HPDE6-E6E7 (cell line): Measurements from ENCODE around the gene GPR50.

ENCODE experiments used
- DNase-seq: peaks from one replicate; pipeline ENCODE4 v3.0.0; 2011; ENCODE audit warnings: missing footprints; ENCODE audit errors: extremely low spot score

Gene GPR50

DNA sequence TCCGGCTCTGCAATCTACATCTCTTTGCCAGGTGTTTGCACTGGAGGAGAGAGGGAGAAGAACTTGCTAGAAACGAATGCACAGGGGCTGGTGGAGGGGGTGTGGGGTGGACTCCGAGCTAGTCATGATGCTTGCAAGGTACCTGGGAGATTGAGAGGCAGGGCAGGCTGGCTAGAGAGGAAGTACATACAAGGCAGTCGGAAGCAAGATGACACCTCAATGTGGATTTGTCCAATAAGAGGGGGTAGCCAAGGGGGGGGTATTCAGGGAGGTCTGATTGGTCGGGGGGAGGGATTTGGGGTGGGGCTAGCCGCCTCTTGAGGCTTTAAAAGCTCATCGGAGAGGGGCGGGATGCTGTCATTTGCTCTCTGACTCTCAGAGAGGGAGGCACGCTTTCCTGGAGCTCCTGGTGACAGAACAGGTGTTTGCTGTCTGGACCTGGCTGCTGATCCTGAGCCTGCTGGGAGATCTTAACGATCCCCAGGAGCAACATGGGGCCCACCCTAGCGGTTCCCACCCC, at the start of gene GPR50:
GPR50 (plus strand) TSS at position 354 of the 520 bp plus-strand sequence; CDS start at position 492, 138 bp downstream.
- no peak for DNase-seq

DNA sequence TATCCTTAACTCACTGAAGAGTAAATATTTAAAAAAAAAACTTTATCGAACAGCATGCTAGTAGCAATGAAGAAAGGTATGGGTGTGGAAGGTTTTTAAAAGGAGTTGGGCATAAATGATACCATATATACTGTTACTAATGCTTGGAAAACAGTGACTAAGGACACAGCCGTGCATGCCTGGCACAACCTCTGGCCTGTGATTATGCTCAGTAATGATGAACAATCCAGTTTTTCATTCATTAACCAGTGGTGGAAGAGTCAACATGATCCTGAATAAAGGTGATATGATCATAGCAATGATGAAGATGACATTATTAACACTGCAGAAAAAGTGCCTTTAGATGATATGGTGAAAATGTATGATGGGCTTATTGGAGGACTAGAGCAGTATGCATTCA, 43.9 kb upstream of the GPR50 start:
- DNase-seq: no peak

DNA sequence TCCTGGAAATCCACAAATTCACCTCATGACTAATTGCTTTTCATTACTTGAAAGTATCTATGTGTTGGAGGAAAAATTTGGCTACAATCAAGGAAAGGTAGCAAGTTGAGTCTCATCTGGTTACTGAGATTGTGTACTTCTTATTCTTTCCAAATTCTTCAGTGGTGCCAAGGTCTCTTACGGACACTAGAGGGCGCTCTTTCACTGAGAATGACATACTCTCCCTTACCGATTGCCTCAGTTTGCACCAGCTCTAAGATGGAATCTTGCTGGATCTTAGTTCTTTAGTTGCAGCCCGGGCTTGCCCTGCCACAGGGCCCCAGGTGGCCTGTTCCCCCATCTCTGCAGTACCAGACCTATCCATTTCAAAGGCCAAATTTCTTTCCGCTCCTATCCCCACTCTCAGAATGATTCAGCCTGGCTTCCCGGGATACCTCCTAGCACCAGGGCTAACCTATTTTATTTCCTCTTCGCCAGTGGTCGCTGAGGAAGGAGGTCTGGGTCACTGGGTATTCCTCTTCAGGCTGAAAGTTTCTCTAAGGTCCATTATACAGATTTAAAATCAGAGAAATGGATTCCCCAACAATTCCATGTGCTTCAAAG, 24.6 kb upstream of the GPR50 start:
- peak; percentile 52 for DNase-seq

DNA sequence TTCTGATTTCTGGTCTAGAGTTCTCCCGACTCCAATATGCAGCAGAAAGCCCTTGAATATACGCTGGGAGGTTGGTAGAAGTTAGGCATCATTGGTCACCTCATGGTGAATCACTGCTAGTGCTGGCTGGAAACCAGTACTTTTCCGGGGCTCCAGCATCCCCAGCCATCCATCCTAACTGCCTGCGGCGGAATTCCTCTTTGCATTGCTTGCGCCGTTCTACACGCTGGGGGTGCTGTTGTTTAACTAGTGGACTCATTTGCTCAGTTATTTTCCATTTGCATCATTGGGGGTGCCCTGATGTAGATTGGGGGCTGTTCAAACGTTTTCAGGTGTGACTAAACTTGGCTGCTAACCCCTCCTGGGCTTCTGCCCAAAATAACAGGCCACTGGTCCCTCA, 23.3 kb upstream of the GPR50 start:
- DNase-seq: peak; percentile 39

DNA sequence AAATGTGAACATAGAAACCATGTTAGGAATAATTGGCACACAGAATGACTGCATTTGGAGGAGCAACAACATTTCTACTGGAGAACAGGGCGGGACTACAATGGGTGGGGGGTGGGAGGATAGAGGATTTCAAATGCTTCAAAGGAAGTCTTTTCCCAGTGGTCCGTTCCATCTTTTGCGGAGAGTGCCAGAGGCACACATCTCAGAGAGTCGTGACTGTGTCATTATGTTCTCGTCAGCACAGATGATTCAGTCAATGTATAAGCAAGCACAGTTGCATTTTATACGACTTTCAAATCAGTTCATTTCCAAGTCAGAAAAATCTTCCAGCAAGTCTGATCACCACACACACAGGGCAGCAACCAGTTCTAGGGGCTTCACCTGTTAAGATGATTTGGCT, 22.7 kb upstream of the GPR50 start:
- no peak for DNase-seq

DNA sequence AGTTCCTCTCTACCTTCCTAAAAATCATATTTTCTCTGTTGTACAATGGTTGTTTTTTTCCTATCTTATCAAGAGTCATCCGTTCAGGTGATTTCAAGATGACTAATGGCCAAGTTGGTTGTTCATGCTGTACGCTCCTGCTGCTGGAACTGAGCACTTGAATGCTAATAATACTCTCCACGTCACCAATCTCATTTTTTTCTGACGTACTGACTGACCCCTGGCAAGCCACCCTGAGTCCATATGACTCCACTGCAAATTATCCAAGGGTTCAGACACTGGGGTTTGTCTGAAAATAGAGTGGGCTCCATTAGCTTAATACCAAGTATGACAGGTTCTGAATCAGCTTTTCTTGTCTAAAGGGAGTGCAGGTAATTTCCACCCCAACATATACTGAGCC, 21.1 kb upstream of the GPR50 start:
- DNase-seq: no peak

DNA sequence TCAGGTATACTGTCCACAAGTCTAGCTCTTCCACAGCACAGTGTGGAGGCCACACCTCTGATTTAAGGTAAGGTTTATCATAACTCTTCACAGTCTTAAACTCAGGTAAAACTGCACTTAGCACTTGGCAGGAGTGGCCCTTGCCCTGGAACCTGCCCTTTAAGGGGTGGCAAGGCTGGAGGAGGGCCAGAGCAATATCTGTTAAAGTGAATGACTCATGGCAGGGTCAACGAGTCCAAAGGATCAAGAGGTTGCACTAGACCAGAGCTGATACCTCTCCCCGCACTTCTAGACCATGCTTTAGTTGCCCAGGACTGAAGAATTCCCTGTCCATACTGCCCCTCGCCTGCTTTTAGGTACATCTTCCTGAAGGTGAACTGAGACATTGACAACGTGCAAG, 14.7 kb upstream of the GPR50 start:
- DNase-seq: no peak

DNA sequence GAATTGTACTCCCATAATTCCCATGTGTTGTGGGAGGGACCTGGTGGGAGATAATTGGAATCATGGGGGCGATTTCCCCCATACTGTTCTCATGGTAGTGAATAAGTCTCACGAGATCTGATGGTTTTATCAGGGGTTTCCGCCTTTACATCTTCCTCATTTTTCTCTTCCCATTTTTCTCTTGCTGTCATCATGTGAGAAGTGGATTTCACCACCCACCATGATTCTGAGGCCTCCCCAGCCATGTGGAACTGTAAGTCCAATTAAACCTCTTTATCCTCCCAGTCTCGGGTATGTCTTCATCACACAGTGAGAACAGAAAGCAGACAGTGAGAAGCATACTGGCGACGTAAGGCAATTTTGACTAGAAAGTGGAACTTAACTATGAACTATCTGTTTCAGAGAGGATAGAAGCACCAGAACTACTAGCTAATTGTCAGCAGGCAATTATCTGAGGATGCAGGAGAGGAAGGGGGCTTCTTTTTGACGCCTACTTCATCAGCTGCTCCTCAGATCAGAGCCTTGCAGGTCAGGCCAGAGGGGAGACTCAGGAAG, 8.5 kb upstream of the GPR50 start:
- DNase-seq: no peak

DNA sequence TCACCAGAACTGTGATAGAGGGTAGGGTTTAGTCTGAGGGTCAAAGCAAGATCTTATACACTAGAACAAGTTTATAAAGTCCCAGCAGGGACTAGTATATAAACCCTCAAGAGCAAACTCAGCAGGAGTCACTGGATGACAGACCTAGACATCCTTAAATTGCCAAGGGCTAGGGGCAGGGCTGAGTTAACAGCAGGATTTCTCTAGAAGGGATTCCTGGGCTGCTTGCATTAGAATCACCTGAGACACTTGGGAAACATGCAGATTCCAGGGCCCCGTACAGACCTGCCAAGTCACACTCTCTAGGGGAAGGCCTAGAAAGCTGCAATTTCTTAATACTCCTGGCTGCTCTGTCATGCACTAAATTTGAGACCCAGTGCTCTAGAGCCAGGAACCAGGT, 6.6 kb upstream of the GPR50 start:
- DNase-seq: no peak

DNA sequence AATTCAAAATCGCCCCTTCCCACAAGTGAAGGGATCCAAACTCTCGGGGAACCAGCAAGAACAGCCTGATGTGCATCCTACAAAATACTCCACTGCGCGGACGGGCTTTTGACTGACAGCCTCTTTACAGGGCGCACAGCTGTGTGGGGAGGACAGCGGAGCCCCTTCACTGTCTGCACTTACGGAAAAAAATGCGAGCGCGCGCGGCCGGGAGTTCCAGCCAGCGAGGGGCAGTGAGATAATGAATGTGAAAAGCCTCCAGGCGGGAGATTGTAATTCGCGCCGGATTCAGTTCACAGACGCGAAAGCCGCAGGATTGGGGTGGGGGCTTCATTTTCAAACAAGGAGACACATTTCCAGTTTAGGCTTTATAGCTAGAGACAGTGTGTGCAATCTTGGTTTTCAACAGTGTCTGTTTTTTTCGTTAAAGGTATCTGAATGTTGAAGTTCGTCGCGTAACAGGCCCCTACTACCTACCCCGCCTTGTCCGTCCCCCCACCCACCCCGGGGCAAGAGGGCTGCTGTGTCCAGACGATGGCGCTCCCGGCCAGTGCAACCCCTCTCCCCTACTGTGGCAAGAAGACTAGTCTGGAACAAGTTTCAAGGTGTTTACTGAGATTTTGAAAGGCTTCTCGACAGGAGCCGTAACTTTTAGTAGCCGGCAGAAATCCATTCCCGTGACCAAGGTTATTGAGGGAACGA, 1.7 kb upstream of the GPR50 start:
- DNase-seq: no peak

DNA sequence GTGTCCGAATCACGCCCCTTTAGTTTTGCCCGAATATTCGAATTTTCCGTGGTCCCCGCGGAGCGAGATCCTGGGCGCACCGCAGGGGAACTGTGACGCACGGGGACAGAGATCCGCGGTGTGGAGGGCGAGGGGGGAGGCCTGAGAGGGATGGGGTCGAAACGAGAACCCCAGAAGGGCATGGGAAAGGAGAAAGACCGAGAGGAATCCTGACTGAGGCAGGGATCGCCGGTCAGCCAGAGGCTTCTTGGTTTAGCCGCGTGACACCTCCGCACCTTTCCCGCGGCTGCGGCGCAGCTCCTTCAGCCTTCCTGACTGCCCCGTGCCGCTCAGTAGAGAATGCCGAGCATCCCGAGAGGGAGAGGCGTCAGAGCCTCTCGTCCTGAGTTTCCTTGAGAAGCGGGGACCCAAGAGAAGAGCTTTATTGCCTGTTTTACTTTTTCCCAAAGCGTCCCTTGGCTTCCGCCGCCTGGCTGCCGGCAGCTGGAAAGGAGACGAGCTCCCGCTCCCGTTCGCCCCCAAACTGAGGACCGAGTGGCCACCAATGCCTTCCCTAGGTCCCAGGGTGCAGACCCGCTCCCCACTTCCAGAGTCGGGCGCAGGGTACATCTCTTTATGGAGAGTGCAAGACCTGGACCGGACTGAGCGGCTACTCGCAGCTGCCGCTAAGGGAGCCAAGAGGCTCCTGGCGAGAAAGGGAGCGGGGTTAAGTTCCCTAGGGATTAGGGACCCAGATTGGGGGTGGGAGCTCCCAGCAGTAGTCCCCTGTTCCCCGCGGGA, 911 bp upstream of the GPR50 start:
- no peak for DNase-seq

DNA sequence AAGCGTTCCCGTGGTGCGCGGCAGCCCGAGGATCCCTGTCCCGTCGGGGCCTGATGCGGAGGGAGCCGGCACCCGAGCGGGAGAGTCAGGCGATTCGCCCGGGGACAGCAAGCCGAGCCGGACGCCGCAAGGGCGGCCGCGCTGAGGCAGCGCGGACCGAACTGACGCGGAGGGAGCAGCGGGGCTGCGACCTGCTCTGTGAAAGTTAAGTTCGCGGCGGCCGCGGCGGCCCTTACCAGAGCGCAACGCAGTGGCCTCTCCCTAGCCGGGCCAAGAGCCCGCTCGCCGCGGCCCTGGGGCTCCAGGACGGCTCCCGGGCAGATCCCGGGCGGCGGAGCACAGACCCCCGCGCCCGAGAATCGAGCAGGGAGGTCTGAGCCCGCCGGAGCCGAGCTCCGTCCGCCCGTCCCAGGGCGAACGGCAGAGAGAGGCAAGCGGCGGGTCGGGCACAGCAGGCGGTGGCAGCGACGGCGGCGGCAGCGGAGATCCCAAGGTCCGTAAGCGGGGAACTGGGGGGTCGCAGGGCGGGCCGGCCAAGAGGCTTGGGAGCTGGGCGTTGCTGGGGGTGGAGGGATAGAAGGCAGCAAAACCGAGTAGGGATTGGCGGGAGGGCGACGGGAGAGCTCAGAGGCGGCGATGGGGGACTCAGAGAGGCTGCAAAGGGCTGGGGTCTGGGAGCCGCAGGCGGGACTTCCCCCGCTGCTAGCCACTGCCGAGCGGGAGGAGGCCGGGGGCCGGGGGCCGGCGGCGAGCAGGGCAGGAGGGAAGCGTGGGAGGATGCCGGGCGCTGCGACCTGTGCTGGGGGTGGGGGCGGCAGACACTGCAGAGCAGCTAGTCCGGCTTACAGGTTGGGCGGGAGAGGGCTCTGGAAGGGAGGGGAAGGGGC, 1.0 kb downstream of the GPR50 start:
- no peak for DNase-seq

DNA sequence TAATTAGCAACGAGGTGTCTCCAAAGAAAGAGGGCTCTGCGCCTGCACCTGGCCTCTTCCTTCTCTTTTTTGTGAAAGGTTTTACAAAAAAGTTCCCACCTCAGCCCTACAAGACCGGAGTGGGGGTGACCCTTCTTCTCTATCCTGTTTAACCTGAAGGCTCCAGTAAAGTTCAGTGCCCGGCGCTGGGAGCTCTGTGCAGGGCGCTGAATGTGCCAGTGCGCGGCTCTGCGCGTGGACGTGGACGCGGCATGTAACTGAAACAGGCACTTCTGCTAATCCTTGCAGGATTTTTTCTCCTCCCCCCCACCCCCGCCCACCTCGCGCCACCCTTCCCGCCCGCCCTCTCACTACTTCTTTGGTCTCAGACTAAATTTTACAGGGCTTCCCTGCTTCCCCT, 2.4 kb downstream of the GPR50 start:
- no peak for DNase-seq

DNA sequence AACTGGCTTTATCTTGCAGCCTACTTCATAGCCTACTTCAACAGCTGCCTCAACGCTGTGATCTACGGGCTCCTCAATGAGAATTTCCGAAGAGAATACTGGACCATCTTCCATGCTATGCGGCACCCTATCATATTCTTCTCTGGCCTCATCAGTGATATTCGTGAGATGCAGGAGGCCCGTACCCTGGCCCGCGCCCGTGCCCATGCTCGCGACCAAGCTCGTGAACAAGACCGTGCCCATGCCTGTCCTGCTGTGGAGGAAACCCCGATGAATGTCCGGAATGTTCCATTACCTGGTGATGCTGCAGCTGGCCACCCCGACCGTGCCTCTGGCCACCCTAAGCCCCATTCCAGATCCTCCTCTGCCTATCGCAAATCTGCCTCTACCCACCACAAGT, 4.0 kb downstream of the GPR50 start:
- DNase-seq: no peak

DNA sequence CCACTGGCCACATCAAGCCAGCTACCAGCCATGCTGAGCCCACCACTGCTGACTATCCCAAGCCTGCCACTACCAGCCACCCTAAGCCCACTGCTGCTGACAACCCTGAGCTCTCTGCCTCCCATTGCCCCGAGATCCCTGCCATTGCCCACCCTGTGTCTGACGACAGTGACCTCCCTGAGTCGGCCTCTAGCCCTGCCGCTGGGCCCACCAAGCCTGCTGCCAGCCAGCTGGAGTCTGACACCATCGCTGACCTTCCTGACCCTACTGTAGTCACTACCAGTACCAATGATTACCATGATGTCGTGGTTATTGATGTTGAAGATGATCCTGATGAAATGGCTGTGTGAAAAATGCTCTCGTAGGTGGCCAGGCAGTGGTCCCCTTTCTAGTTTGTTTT, 4.7 kb downstream of the GPR50 start:
- no peak for DNase-seq

DNA sequence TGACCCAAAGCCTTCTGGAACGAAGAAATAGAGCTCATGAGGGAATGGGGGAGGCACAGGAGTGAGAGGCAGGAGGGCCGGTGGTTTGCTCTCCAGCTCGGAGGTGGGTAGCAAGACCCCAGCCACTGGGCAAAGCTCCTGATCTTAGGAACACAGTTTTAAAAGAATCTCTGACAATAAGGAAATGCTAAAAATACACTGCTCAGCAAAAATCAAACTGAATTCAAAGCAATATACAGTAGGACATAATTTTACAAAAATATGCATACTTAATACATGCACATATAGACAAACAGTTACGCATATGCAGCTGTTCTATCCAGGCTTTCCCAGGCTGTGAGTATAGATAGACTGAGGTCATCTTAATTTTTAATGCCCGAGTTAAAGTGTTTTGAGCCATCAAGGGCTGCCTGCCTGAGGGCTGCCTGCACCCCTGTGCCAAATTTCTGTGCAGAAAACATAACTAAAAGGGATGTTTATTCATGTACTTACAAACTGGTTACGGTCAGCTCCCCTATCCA, 6.9 kb downstream of the GPR50 start:
- DNase-seq: no peak

DNA sequence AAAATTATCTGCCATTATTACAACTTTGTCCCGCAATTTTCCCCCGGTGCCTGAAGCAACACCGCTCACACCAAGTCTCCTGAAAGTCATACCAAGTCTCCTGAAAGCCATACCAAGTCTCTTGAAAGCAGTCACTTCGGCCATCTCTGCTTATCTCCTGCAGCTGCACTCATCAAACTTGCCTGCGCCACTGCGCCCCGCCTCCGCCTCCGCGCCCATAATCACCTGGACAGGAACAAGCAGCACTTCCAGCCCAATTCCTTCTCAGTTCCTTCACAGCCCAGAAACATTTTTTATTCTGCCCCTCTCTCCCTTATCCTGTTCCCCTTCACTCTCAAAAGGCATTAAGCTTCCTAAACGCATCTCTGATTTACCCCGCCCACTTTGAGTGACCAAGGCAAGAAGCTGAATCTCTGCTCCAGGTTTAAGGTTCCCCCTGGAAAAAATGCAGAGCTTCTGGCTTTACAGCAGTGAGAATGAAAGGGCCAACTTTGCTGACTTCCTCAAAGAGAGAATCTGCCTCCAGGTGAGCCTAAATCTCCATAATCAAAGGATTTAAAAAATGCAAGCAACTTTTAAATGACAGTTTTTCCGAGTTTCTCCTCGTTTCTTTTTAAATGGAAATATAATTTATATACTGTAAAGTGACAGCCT, 7.7 kb downstream of the GPR50 start:
- no peak for DNase-seq

DNA sequence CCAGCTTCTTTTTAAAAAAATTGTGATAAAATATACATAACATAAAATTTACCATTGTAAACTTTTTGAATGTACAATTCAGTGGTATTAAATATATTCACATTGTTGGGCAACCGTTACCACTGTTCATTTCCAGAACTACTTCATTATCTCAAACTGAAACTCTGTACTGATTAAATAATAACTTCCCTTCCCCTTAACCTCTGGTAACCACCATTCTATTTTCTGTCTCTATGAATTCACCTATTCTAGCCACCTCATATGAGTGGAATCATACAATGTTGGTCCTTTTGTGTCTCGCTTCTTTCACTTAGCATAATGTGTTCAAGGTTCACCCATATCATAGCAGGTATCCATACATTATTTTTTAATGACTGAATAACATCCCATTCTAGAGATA, 8.3 kb downstream of the GPR50 start:
- no peak for DNase-seq

DNA sequence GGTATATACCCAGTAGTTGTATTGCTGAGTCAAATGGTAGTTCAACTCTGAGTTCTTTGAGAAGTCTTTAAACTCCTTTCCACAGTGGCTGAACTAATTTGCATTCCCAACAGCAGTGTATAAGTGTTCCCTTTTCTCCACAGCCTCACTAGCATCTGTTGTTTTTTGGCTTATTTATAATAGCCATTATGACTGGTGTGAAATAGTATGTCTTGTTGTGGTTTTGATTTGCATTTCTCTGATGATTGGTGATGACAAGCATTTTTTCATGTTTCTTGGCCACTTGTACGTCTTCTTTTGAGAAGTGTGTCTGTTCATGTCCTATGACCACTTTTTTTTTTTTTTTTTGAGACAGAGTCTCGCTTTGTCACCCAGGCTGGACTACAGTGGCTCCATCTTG, 30.5 kb downstream of the GPR50 start:
- DNase-seq: no peak

DNA sequence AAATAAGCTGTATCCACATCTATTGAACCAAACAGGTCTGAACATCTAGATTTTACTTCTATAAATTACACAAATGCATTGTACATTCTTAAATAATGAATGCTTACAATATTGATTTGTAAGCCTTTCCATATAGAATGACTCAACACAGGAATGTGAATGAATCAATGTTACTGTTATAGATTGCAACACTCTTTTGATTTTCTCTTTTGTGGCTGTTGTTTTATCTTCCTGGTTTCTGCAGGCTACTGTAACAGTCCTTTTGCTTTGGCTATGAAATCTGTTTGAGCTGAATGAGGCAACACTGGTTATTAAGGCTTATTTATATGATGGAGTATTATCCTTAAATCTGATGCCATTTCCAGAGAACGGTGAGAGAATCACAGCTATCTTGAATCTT, 49.5 kb downstream of the GPR50 start:
- DNase-seq: no peak

DNA sequence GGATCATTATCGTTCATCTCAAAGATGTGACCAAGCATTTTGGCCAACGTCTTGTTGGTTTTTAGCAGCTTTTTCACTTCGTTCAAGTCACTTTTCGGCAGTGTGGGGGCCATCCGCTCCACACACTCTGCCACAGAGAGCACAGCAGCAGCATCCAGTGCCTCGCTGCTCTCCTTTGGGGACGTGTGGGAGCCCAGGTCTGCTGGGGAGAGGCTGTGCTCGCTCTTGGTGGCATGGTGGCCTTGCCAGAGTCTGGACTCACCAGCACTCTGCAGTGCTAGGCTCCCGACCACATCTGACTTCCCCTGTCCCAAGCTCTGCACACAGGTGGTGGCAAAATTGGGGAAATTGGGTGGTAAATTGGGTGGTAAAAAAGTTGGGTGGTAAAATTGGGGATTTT, 50.6 kb downstream of the GPR50 start:
- DNase-seq: no peak
